ENCODE measurements around the gene SCFD2. TPM values are rescaled to one million over a fixed set of nuclear protein-coding genes. Genes with fewer than 3 reads are reported as not detected.
"Not testable (repeated sequence)": the region's sequence is repeated elsewhere in the genome, so short reads cannot be mapped to it uniquely, and the experiment has no call there.

The SCFD2 gene
- total RNA-seq, 2 experiments from 2014 or later: 12.6 to 14.6 TPM

- Mint-ChIP-seq H3K9me3 (no peaks in the 10 kb centered on the region), H3K36me3 (ENCODE audit: low read depth) (no peaks in the 10 kb centered on the region), H3K4me1 (no peaks in the 10 kb centered on the region), H3K27me3 (no peaks in the 10 kb centered on the region), H3K4me3 (no peak overlapping the region), H3K27ac (no peak overlapping the region)
- POLR2A ChIA-PET: no interaction called here
- CTCF ChIA-PET: no interaction called here
- DNase-seq: no peak
These were observed 321.8 kb downstream of the SCFD2 start for GRCh38 chr4:53043891-53044650.

- CTCF ChIA-PET: no interaction called here
- POLR2A ChIA-PET: no interaction called here
- Mint-ChIP-seq H3K27me3 (no peaks in the 10 kb centered on the region), H3K36me3 (ENCODE audit: low read depth) (no peaks in the 10 kb centered on the region), H3K4me1 (no peaks in the 10 kb centered on the region), H3K4me3 (no peak overlapping the region), H3K27ac (no peak overlapping the region), H3K9me3 (no peaks in the 10 kb centered on the region)
- DNase-seq: no peak
These were observed 322.8 kb downstream of the SCFD2 start for GRCh38 chr4:53043055-53043454.

DNA sequence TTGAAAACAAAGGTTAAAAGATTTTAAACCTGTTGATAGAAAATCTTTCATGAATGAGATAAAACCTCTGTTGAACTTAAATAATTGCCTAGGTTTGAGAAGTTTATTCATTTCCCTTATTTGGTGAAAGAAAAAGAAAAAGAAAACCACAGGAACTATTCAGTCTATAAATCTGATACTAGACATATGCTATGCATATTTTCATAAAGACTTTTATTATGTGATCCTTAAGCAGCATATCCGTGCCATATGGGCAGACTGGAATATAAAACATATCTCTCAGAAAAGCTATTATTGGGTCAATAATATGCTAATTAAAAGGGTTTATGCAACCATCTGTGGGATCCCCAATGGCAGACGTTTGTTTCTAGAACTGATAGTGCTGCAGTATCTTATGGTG lies 325.0 kb downstream of the SCFD2 start:
- H3K27me3 Mint-ChIP-seq: no peaks in the 10 kb centered on the region

DNA sequence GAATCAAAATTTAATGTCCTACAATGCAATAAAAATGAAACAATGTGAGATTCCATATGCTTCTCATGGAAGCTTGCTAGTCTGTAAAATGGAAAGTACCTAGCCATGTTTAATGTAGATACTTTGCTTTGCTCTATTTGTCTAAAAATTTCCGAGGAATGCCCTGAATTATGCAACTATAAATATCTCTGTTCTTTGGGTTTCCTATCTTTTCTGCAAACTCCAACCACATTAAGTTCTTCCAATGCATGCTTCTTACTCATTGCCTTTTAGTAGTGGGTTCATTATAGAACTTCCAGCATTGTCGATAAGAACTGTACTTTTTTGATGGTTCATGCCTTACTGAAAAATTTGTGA lies 325.4 kb downstream of the SCFD2 start:
- Mint-ChIP-seq H3K4me3 (no peak overlapping the region), H3K36me3 (ENCODE audit: low read depth) (peaks cover 3% of the 10 kb centered on the region), H3K27ac (no peak overlapping the region), H3K27me3 (no peaks in the 10 kb centered on the region), H3K9me3 (peaks cover 5% of the 10 kb centered on the region), H3K4me1 (no peaks in the 10 kb centered on the region)
- CTCF ChIA-PET: no interaction called here
- POLR2A ChIA-PET: no interaction called here
- DNase-seq: no peak

More for the DNA sequence above, 325.0 kb downstream of the SCFD2 start:
- H3K4me1 Mint-ChIP-seq: no peaks in the 10 kb centered on the region
- H3K4me3 Mint-ChIP-seq: no peak overlapping the region
- H3K36me3 Mint-ChIP-seq (ENCODE audit: low read depth): no peaks in the 10 kb centered on the region
- H3K27ac Mint-ChIP-seq: no peak overlapping the region
- peaks cover 3% of the 10 kb centered on the region for H3K9me3 Mint-ChIP-seq
- DNase-seq: no peak
- CTCF ChIA-PET: no interaction called here
- POLR2A ChIA-PET: no interaction called here

DNA sequence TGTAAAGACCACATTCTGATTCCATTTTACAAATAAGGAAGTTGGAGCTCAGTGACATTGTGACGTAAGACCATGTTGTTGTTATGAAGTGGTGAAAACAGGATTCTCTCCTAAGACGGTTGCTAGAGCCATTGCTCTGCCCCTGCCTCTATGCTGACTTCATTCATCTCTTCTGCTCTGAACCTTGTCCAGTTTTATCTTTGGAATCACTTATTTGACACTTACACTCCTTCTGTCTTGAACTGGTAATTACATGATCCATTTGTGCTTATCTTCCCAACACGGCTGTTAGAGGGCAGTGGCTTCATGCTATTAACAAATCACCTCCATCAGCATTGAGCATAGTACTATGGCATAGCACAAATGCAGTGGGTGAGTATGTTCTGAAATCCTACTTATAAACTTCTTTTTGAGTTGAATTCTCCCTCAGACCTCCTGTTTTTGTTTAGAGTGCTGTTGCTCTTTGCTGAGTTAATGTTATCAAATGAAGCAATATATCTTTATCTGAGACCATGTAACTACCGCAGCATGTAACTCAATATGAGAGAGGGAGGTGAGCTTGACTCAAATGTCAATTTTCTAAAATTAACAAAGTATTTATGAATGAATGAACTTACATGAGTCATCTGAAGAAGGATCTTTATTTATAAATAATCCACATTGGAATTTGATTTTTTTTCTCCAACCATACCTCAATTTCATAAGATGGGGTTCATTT lies 326.0 kb downstream of the SCFD2 start:
- no peak for DNase-seq
- Mint-ChIP-seq H3K27ac (no peak overlapping the region), H3K9me3 (peaks cover 6% of the 10 kb centered on the region), H3K4me3 (no peak overlapping the region), H3K36me3 (ENCODE audit: low read depth) (peaks cover 6% of the 10 kb centered on the region), H3K4me1 (no peaks in the 10 kb centered on the region), H3K27me3 (no peaks in the 10 kb centered on the region)
- CTCF ChIA-PET: no interaction called here
- POLR2A ChIA-PET: no interaction called here

GRCh38 chr4:53037892-53038291 lies 328.0 kb downstream of the SCFD2 start:
- Mint-ChIP-seq H3K4me3 (no peak overlapping the region), H3K4me1 (peaks cover 7% of the 10 kb centered on the region), H3K27ac (no peak overlapping the region), H3K27me3 (no peaks in the 10 kb centered on the region), H3K9me3 (peaks cover 13% of the 10 kb centered on the region), H3K36me3 (ENCODE audit: low read depth) (peaks cover 13% of the 10 kb centered on the region)
- CTCF ChIA-PET: no interaction called here
- DNase-seq: no peak
- POLR2A ChIA-PET: no interaction called here

DNA sequence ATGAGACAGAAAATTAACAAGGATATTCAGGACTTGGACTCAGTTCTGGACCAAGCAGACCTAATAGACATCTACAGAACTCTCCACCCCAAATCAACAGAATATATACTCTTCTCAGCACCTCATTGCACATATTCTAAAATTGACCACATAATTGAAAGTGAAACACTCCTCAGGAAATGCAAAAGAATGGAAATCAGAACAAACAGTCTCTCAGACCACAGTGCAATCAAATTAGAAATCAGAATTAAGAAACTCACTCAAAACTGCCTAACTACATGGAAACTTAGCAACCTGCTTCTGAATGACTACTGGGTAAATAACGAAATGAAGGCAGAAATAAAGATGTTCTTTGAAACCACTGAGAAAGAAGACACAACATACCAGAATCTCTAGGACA lies 333.0 kb downstream of the SCFD2 start:
- DNase-seq, POLR2A ChIA-PET, CTCF ChIA-PET, H3K4me3 Mint-ChIP-seq, H3K27ac Mint-ChIP-seq, H3K27me3 Mint-ChIP-seq: not testable (repeated sequence)
- Mint-ChIP-seq H3K4me1 (peaks cover 15% of the 10 kb centered on the region), H3K36me3 (ENCODE audit: low read depth) (peaks cover 20% of the 10 kb centered on the region), H3K9me3 (peaks cover 18% of the 10 kb centered on the region)

GRCh38 chr4:53026233-53026632 lies 339.6 kb downstream of the SCFD2 start:
- no peaks in the 10 kb centered on the region for H3K4me1 Mint-ChIP-seq
- H3K4me3 Mint-ChIP-seq: no peak overlapping the region
- H3K9me3 Mint-ChIP-seq: no peaks in the 10 kb centered on the region
- no peak overlapping the region for H3K27ac Mint-ChIP-seq
- no peak for DNase-seq
- CTCF ChIA-PET: no interaction called here
- H3K27me3 Mint-ChIP-seq: no peaks in the 10 kb centered on the region
- POLR2A ChIA-PET: no interaction called here
- H3K36me3 Mint-ChIP-seq (ENCODE audit: low read depth): peaks cover 3% of the 10 kb centered on the region

DNA sequence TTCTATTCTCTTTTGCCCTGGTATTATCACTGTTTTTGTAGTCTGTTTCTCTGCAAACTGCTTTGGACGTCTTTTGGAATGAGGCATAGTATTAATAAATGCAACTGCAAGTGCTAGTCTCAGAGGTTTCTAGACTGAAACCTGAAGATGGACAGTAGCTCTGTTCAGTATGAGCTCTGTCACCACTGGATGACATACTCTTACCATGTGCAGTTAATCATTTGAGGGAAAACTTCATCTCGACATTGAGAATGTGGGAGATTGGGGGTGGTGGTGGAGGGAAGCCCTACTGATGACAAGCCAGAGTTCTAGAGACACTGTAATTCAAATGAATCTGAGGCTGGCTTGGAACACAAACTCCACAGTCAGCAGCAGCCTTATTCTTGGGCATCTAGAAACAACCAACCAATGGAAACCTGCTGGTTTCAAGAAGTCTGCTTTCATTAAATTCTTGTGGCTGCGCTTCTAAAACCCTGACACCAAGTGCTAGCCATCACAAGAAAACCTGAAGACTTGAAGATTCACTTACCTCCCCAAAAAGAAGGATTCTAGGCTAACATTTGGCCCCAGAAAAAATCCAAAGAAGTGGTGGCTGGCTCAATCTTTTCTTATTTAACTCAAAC lies 342.1 kb downstream of the SCFD2 start:
- no peaks in the 10 kb centered on the region for H3K27me3 Mint-ChIP-seq
- peaks cover 3% of the 10 kb centered on the region for H3K36me3 Mint-ChIP-seq (ENCODE audit: low read depth)
- H3K9me3 Mint-ChIP-seq: no peaks in the 10 kb centered on the region
- no peak overlapping the region for H3K27ac Mint-ChIP-seq
- no peak overlapping the region for H3K4me3 Mint-ChIP-seq
- no peak for DNase-seq
- ChIA-PET POLR2A (no interaction called here), CTCF (no interaction called here)
- no peaks in the 10 kb centered on the region for H3K4me1 Mint-ChIP-seq

GRCh38 chr4:53022513-53023100 lies 343.3 kb downstream of the SCFD2 start:
- H3K4me1 Mint-ChIP-seq: no peaks in the 10 kb centered on the region
- H3K36me3 Mint-ChIP-seq (ENCODE audit: low read depth): peaks cover 3% of the 10 kb centered on the region
- no peak overlapping the region for H3K27ac Mint-ChIP-seq
- no peak for DNase-seq
- H3K9me3 Mint-ChIP-seq: no peaks in the 10 kb centered on the region
- H3K27me3 Mint-ChIP-seq: no peaks in the 10 kb centered on the region
- no peak overlapping the region for H3K4me3 Mint-ChIP-seq
- POLR2A ChIA-PET: no interaction called here
- CTCF ChIA-PET: no interaction called here

GRCh38 chr4:53021754-53022512 lies 343.9 kb downstream of the SCFD2 start:
- ChIA-PET CTCF (no interaction called here), POLR2A (no interaction called here)
- Mint-ChIP-seq H3K9me3 (no peaks in the 10 kb centered on the region), H3K4me1 (no peaks in the 10 kb centered on the region), H3K36me3 (ENCODE audit: low read depth) (peaks cover 3% of the 10 kb centered on the region), H3K27me3 (no peaks in the 10 kb centered on the region), H3K4me3 (no peak overlapping the region), H3K27ac (no peak overlapping the region)
- DNase-seq: no peak

DNA sequence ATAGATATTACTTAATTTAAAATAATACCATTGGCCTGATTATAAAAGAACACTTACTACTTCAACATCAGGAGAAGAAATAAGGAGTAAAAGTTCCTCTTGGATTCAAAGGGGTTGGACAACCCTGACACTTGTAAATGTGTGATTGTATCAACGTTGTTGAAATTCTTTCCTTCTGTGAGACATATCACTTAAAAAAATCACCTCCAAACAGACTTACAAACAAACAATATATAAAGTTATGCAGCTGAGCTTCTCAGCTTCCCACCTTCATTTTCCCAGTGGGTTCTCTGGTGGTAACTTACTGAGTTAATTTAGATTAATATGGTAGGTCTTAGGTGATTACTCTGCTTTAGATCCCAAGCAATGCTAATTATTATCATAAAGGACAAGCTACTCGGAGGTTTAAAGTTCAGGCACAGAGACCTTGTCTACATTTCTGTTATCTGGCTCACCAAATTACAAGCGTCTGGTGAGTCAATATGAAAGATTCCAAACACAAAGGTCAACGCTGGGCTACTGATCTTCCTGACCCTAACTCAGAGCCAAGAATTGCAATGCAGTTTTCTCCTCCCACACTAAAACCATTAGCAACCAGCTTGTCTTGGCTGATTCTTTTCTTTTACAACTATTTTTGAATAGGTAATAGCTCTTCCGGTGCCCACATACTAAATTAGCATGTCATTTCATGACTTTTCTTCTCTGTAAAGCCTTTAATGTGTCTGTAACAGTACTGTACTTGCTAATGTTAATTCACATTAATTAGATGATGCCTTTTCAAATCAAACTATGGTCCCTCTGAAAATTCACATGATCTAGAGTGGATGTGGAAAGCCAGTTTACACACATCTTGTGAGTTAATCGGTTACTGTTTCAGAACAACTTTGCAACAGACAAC lies 346.1 kb downstream of the SCFD2 start:
- CTCF ChIA-PET: no interaction called here
- POLR2A ChIA-PET: no interaction called here
- no peak overlapping the region for H3K4me3 Mint-ChIP-seq
- no peaks in the 10 kb centered on the region for H3K27me3 Mint-ChIP-seq
- H3K4me1 Mint-ChIP-seq: no peaks in the 10 kb centered on the region
- no peak overlapping the region for H3K27ac Mint-ChIP-seq
- no peaks in the 10 kb centered on the region for H3K36me3 Mint-ChIP-seq (ENCODE audit: low read depth)
- H3K9me3 Mint-ChIP-seq: no peaks in the 10 kb centered on the region
- DNase-seq: no peak
